GM13976 (cell line): ENCODE results near the gene HPS3.

Experiments used
- DNase-seq: peaks from one replicate; pipeline ENCODE4 v3.0.0; 2012; ENCODE audit warnings: low spot score
- CTCF ChIP-seq: IDR thresholded peaks from 2 replicates; pipeline ENCODE4 v1.5.1; 2012; ENCODE audit warnings: borderline replicate concordance, mild to moderate bottlenecking; ENCODE audit not compliant: insufficient read depth; ENCODE audit errors: extremely low read depth, missing control alignments, control extremely low read depth
- in situ Hi-C: fragments of 300-500 bp; cut with MboI; formaldehyde crosslinking; loops from one replicate; pipeline ENCODE4 v1.12.0; 2022; ENCODE audit warnings: low sequenced_read_pairs, mixed read lengths, inconsistent platforms; ENCODE audit not compliant: unreplicated experiment

Gene HPS3

GRCh38 chr3:149129326-149130205 is at the start of gene HPS3:
Gene HPS3 (plus strand): TSS chr3:149129638. CDS start chr3:149129724, 86 bp downstream.
- in situ Hi-C loops: loop anchor here (10.0 kb wide), 1 partner anchor 135 kb away; no protein-coding TSS in a partner anchor

GRCh38 chr3:149080011-149080698 is 49.3 kb upstream of the HPS3 start:
- in situ Hi-C loops: no loop called here
- DNase-seq: no peak
- TF ChIP-seq CTCF: no peak

More at GRCh38 chr3:149129326-149130205, at the start of gene HPS3:
- peak; percentile 95 for DNase-seq
- TF ChIP-seq CTCF: no peak

GRCh38 chr3:149080699-149081091 is 48.7 kb upstream of the HPS3 start:
- in situ Hi-C loops: no loop called here
- TF ChIP-seq CTCF: no peak
- DNase-seq: no peak

GRCh38 chr3:149081772-149082171 is 47.7 kb upstream of the HPS3 start:
- TF ChIP-seq CTCF: no peak
- no peak for DNase-seq
- in situ Hi-C loops: no loop called here

GRCh38 chr3:149085828-149086231 is 43.6 kb upstream of the HPS3 start:
- peak; percentile 44 for DNase-seq
- no peak for TF ChIP-seq CTCF
- in situ Hi-C loops: no loop called here

GRCh38 chr3:149086232-149086988 is 43.0 kb upstream of the HPS3 start, which contains the start of gene HLTF:
Gene HLTF (minus strand): TSS chr3:149086533. CDS start chr3:149086336, 197 bp downstream.
- peak; percentile 96 for DNase-seq
- no peak for TF ChIP-seq CTCF
- in situ Hi-C loops: no loop called here
